OCI-LY7 (cell line): ENCODE measurements around the gene CIAO2B. TPM values are rescaled to one million over a fixed set of nuclear protein-coding genes. Genes with fewer than 3 reads are reported as not detected.

ENCODE experiments used
- BruUV-seq: library from RNA; stranded (reverse); fragments of 400-500 nt; replicated peaks from 2 replicates; lab custom pipeline; 2021; lab: Mats Ljungman, UMichigan
- CTCF ChIA-PET: fragments of 300-600 bp; sonication (Branson Sonifier 250); formaldehyde crosslinking; loops from one replicate; lab custom pipeline; 2022; ENCODE audit warnings: antibody characterized with exemption; ENCODE audit not compliant: unreplicated experiment; lab: Charles Lee
- POLR2A ChIA-PET: fragments of 300-600 bp; sonication (Branson Sonifier 250); formaldehyde crosslinking; loops from one replicate; lab custom pipeline; 2022; ENCODE audit warnings: antibody characterized with exemption; lab: Charles Lee
- DNase-seq: peaks from one replicate; pipeline ENCODE4 v3.0.0-alpha.2; 2015; ENCODE audit warnings: low spot score
- H2AFZ ChIP-seq: fragments of 200-600 bp; sonication (generic), shearing (Covaris generic); 2 replicates; pipeline ENCODE4 v1.6.1; 2014; ENCODE audit warnings: mild to moderate bottlenecking, antibody characterized with exemption, low read length, moderate library complexity
- H3K27ac ChIP-seq: fragments of 200-600 bp; sonication (generic); 2 replicates; pipeline ENCODE4 v1.5.1; 2014; ENCODE audit warnings: mixed run types, low read depth, mild to moderate bottlenecking, moderate library complexity, low read length, inconsistent platforms; ENCODE audit not compliant: poor library complexity, severe bottlenecking
- H3K36me3 ChIP-seq: fragments of 200-600 bp; sonication (generic); 2 replicates; pipeline ENCODE4 v1.6.1; 2014; ENCODE audit warnings: mild to moderate bottlenecking, antibody characterized with exemption, low read length, moderate library complexity, mixed read lengths; ENCODE audit not compliant: insufficient read depth
- H3K4me1 ChIP-seq: fragments of 200-600 bp; sonication (generic); 2 replicates; pipeline ENCODE4 v1.5.1; 2014; ENCODE audit warnings: mild to moderate bottlenecking, low read length; ENCODE audit not compliant: insufficient read depth, poor library complexity, severe bottlenecking
- H3K4me2 ChIP-seq: fragments of 200-600 bp; sonication (generic); 2 replicates; pipeline ENCODE4 v1.6.1; 2014; ENCODE audit warnings: mild to moderate bottlenecking, low read length
- H3K4me3 ChIP-seq: fragments of 200-600 bp; sonication (generic); 2 replicates; pipeline ENCODE4 v1.5.1; 2014; ENCODE audit warnings: mild to moderate bottlenecking, low read depth, low read length; ENCODE audit not compliant: poor library complexity, severe bottlenecking
- H3K79me2 ChIP-seq: fragments of 200-600 bp; sonication (generic); 2 replicates; pipeline ENCODE4 v1.6.1; 2016; ENCODE audit warnings: low read depth, mild to moderate bottlenecking, low read length, moderate library complexity, mixed read lengths; ENCODE audit not compliant: insufficient read depth
- H3K9me2 ChIP-seq: fragments of 200-600 bp; sonication (generic); 2 replicates; pipeline ENCODE4 v1.6.1; 2016; ENCODE audit warnings: mild to moderate bottlenecking, low read length, mixed read lengths; ENCODE audit not compliant: insufficient read depth
- H3K9me3 ChIP-seq: fragments of 200-600 bp; sonication (generic); 2 replicates; pipeline ENCODE4 v1.6.1; 2014; ENCODE audit warnings: mild to moderate bottlenecking, mixed run types, low read length, mixed read lengths
- H4K20me1 ChIP-seq: fragments of 200-600 bp; sonication (generic); 2 replicates; pipeline ENCODE4 v1.6.1; 2014; ENCODE audit warnings: mild to moderate bottlenecking, antibody characterized with exemption, low read length, moderate library complexity, mixed read lengths; ENCODE audit not compliant: insufficient read depth
- CTCF ChIP-seq: fragments of 200-600 bp; sonication (generic); conservative IDR thresholded peaks from 2 replicates; pipeline ENCODE4 v1.5.1; 2014; ENCODE audit warnings: mild to moderate bottlenecking, antibody characterized with exemption, low read length, moderate library complexity, mixed read lengths
- EZH2phosphoT487 ChIP-seq: fragments of 200-600 bp; sonication (generic); IDR thresholded peaks from 2 replicates; pipeline ENCODE4 v1.6.1; 2018; ENCODE audit warnings: low read depth, borderline replicate concordance, mild to moderate bottlenecking, mixed run types, antibody characterized with exemption, low read length, moderate library complexity, mixed read lengths
- intact Hi-C: fragments of 100-400 bp; cut with micrococcal nuclease; formaldehyde crosslinking; loops from one replicate; pipeline ENCODE4 v1.10.0; 2022; ENCODE audit not compliant: unreplicated experiment
- total RNA-seq, 2 experiments: library from RNA; depleted of rRNA in 1 of 2; stranded (reverse); fragments of >200 nt in 1 of 2; shearing (Covaris generic) in 1 of 2; gene quantifications; 2 replicates each; pipeline ENCODE4 v1.2.3, GENCODE V29; 2014 to 2022

The CIAO2B gene
- total RNA-seq, 2 experiments from 2014 or later = 76.4 to 133 TPM

- intact Hi-C loops = no loop called here
- Histone ChIP-seq H3K4me1 (no peaks in the 10 kb centered on the region), H3K9me2 (no peaks in the 10 kb centered on the region), H4K20me1 (no peaks in the 10 kb centered on the region), H3K9me3 (no peaks in the 10 kb centered on the region), H3K36me3 (peaks cover 8% of the 10 kb centered on the region; the same call in 1 of the 2 replicates), H3K27ac (no peak overlapping the region), H2AFZ (no peak overlapping the region), H3K4me2 (no peak overlapping the region), H3K79me2 (no peaks in the 10 kb centered on the region), H3K4me3 (no peak overlapping the region)
- no peak for DNase-seq
- TF ChIP-seq CTCF = no peak
- TF ChIP-seq EZH2phosphoT487 = no peak
- BruUV-seq = no TSS peak
- POLR2A ChIA-PET = interaction anchor here (0.6 kb wide), 1 partner anchor 185 kb away, joined by 3 read pairs; no protein-coding TSS in a partner anchor
- CTCF ChIA-PET = no interaction called here
Measured at GRCh38 chr16:66926961-66927436, 7.2 kb downstream of the CIAO2B start.

GRCh38 chr16:66926171-66926947 is 7.8 kb downstream of the CIAO2B start:
- Histone ChIP-seq H3K4me3 (no peak overlapping the region), H3K79me2 (no peaks in the 10 kb centered on the region), H3K4me2 (no peak overlapping the region), H3K27ac (no peak overlapping the region), H3K9me2 (no peaks in the 10 kb centered on the region), H3K36me3 (peaks cover 2% of the 10 kb centered on the region; the same call in 1 of the 2 replicates), H4K20me1 (no peaks in the 10 kb centered on the region), H3K9me3 (no peaks in the 10 kb centered on the region), H2AFZ (no peak overlapping the region), H3K4me1 (no peaks in the 10 kb centered on the region)
- POLR2A ChIA-PET = no interaction called here
- no TSS peak for BruUV-seq
- DNase-seq = no peak
- CTCF ChIA-PET = no interaction called here
- intact Hi-C loops = no loop called here
- TF ChIP-seq EZH2phosphoT487 (no peak), CTCF (no peak)

- BruUV-seq = no TSS peak
- intact Hi-C loops = no loop called here
- no peaks in the 10 kb centered on the region for H3K9me3 ChIP-seq
- POLR2A ChIA-PET = no interaction called here
- TF ChIP-seq CTCF (no peak), EZH2phosphoT487 (no peak)
- H3K36me3 ChIP-seq = no peaks in the 10 kb centered on the region
- no peak within 1 kb of the TSS for H3K27ac ChIP-seq
- H3K4me1 ChIP-seq = no peaks in the 10 kb centered on the region
- H3K9me2 ChIP-seq = no peaks in the 10 kb centered on the region
- no peak within 1 kb of the TSS for H3K4me3 ChIP-seq
- DNase-seq = no peak
- H3K79me2 ChIP-seq = no peaks in the 10 kb centered on the region
- H2AFZ ChIP-seq = no peak within 1 kb of the TSS
- no peak within 1 kb of the TSS for H3K4me2 ChIP-seq
- CTCF ChIA-PET = no interaction called here
- H4K20me1 ChIP-seq = no peaks in the 10 kb centered on the region
Measured at GRCh38 chr16:66925322-66925840, 8.8 kb downstream of the CIAO2B start, which contains the start of gene RRAD. RRAD (minus strand) TSS chr16:66925535; CDS start chr16:66925179, 356 bp downstream.
